Neural cell (in vitro differentiated cells): ENCODE measurements around the gene GFPT2. TPM values are rescaled to one million over a fixed set of nuclear protein-coding genes. Genes with fewer than 3 reads are reported as not detected.

Experiments
- H2AFZ ChIP-seq: fragments of 200-600, 300-800 bp; sonication (generic), shearing (Covaris generic); 2 replicates; pipeline ENCODE4 v1.6.0; 2014; ENCODE audit warnings: low read depth, mild to moderate bottlenecking, antibody characterized with exemption, low read length, moderate library complexity
- H3F3A ChIP-seq: fragments of 200-600 bp; shearing (Covaris generic); 2 replicates; pipeline ENCODE4 v1.6.1; 2016; ENCODE audit warnings: mild to moderate bottlenecking, moderate library complexity, mixed read lengths, antibody characterized with exemption, low read length; ENCODE audit not compliant: insufficient read depth, poor library complexity, severe bottlenecking
- H3K27ac ChIP-seq: fragments of 200-600, 300-800 bp; sonication (generic), shearing (Covaris generic); 2 replicates; pipeline ENCODE4 v1.5.1; 2014; ENCODE audit warnings: mild to moderate bottlenecking, low read length, moderate library complexity
- H3K27me3 ChIP-seq: fragments of 300-800, 200-600 bp; sonication (generic), shearing (Covaris generic); 2 replicates; pipeline ENCODE4 v1.6.0; 2014; ENCODE audit warnings: mild to moderate bottlenecking, low read depth, low read length, moderate library complexity; ENCODE audit not compliant: insufficient read depth
- H3K36me3 ChIP-seq: fragments of 300-800, 200-600 bp; sonication (generic), shearing (Covaris generic); 2 replicates; pipeline ENCODE4 v1.5.1; 2014; ENCODE audit warnings: mild to moderate bottlenecking, antibody characterized with exemption, low read length, moderate library complexity; ENCODE audit not compliant: insufficient read depth
- H3K4me2 ChIP-seq: fragments of 300-800, 200-600 bp; sonication (generic), shearing (Covaris generic); 2 replicates; pipeline ENCODE4 v1.6.0; 2014; ENCODE audit warnings: mild to moderate bottlenecking, low read length
- H3K4me3 ChIP-seq: fragments of 300-800, 200-600 bp; sonication (generic), shearing (Covaris generic); 2 replicates; pipeline ENCODE4 v1.5.1; 2014; ENCODE audit warnings: mild to moderate bottlenecking, low read length, moderate library complexity
- H3K79me2 ChIP-seq: fragments of 200-600 bp; shearing (Covaris generic); replicated peaks from 2 replicates; pipeline ENCODE4 v1.6.0; 2014; ENCODE audit warnings: mild to moderate bottlenecking, low read length, moderate library complexity; ENCODE audit not compliant: insufficient read depth
- H3K9ac ChIP-seq: fragments of 300-800, 200-600 bp; sonication (generic), shearing (Covaris generic); 2 replicates; pipeline ENCODE4 v1.6.1; 2016; ENCODE audit warnings: mild to moderate bottlenecking, low read length, mixed read lengths
- H3K9me2 ChIP-seq: fragments of 200-600 bp; shearing (Covaris generic); 2 replicates; pipeline ENCODE4 v1.6.1; 2016; ENCODE audit warnings: mild to moderate bottlenecking, low read length, mixed read lengths; ENCODE audit not compliant: insufficient read depth
- H3K9me3 ChIP-seq: fragments of 200-600, 300-800 bp; sonication (generic), shearing (Covaris generic); 2 replicates; pipeline ENCODE4 v1.6.1; 2016; ENCODE audit warnings: mild to moderate bottlenecking, mixed run types, low read length, moderate library complexity, mixed read lengths
- H4K20me1 ChIP-seq: fragments of 200-600 bp; shearing (Covaris generic); 2 replicates; pipeline ENCODE4 v1.6.1; 2016; ENCODE audit warnings: mild to moderate bottlenecking, mixed run types; ENCODE audit not compliant: insufficient read depth
- CTCF ChIP-seq: fragments of 450-650 bp; IDR thresholded peaks from 2 replicates; pipeline ENCODE4 v1.5.1; 2014; ENCODE audit warnings: antibody characterized with exemption, mild to moderate bottlenecking, moderate library complexity; ENCODE audit not compliant: poor library complexity, severe bottlenecking
- EP300 ChIP-seq: fragments of 450-650 bp; conservative IDR thresholded peaks from 2 replicates; pipeline ENCODE4 v1.6.1; 2014; ENCODE audit warnings: antibody characterized with exemption, mild to moderate bottlenecking, moderate library complexity; ENCODE audit not compliant: poor library complexity, severe bottlenecking
- EZH2 ChIP-seq: fragments of 200-600, 300-800 bp; shearing (Covaris generic), sonication (generic); IDR thresholded peaks from 2 replicates; pipeline ENCODE4 v1.6.1; 2014; ENCODE audit warnings: antibody characterized with exemption, low read length, borderline replicate concordance, mild to moderate bottlenecking; ENCODE audit not compliant: insufficient read depth, poor library complexity, severe bottlenecking
- MXI1 ChIP-seq: fragments of 450-650 bp; conservative IDR thresholded peaks from 2 replicates; pipeline ENCODE4 v1.6.1; 2014; ENCODE audit warnings: antibody characterized with exemption, mild to moderate bottlenecking; ENCODE audit not compliant: poor library complexity, severe bottlenecking
- POLR2AphosphoS5 ChIP-seq: IDR thresholded peaks from 2 replicates; pipeline ENCODE4 v1.6.1; 2012
- RAD21 ChIP-seq: fragments of 450-650 bp; conservative IDR thresholded peaks from 2 replicates; pipeline ENCODE4 v1.6.1; 2014; ENCODE audit warnings: antibody characterized with exemption, mild to moderate bottlenecking, moderate library complexity
- REST ChIP-seq: IDR thresholded peaks from 2 replicates; pipeline ENCODE4 v1.6.1; 2012; ENCODE audit warnings: borderline replicate concordance
- SMC3 ChIP-seq: fragments of 450-650 bp; conservative IDR thresholded peaks from 2 replicates; pipeline ENCODE4 v1.6.1; 2014; ENCODE audit warnings: antibody characterized with exemption, mild to moderate bottlenecking, moderate library complexity; ENCODE audit not compliant: poor library complexity
- TAF1 ChIP-seq: IDR thresholded peaks from 2 replicates; pipeline ENCODE4 v1.6.1; 2012; ENCODE audit warnings: low read depth
- polyA plus RNA-seq: library from polyadenylated mRNA; depleted of rRNA; stranded (reverse); fragments of >200 nt; gene quantifications from 2 replicates; pipeline ENCODE4 v1.2.3, GENCODE V29; 2014

GFPT2 gene
- polyA plus RNA-seq, 1 donor from 2014 or later = 9.2 TPM

- Histone ChIP-seq H3K9me3 (no peaks in the 10 kb centered on the region), H3K9me2 (no peaks in the 10 kb centered on the region), H3F3A (no peaks in the 10 kb centered on the region), H3K4me2 (no peak overlapping the region), H3K4me3 (no peak overlapping the region), H3K27me3 (no peaks in the 10 kb centered on the region), H3K9ac (no peak overlapping the region), H3K27ac (no peak overlapping the region), H4K20me1 (no peaks in the 10 kb centered on the region), H3K79me2 (no peaks in the 10 kb centered on the region), H2AFZ (no peak overlapping the region), H3K36me3 (no peaks in the 10 kb centered on the region)
- no peak for TF ChIP-seq SMC3
- no peak for TF ChIP-seq TAF1
- TF ChIP-seq EZH2 = no peak
- TF ChIP-seq EP300 = no peak
- no peak for TF ChIP-seq CTCF
- no peak for TF ChIP-seq POLR2AphosphoS5
- TF ChIP-seq RAD21 = no peak
- no peak for TF ChIP-seq MXI1
- no peak for TF ChIP-seq REST
These were observed 28.3 kb upstream of the GFPT2 start for GRCh38 chr5:180381428-180381827.

GRCh38 chr5:180380856-180381255, 27.7 kb upstream of the GFPT2 start:
- H3K27ac ChIP-seq = no peak overlapping the region
- no peaks in the 10 kb centered on the region for H3F3A ChIP-seq
- no peak overlapping the region for H3K9ac ChIP-seq
- H3K79me2 ChIP-seq = no peaks in the 10 kb centered on the region
- H3K9me3 ChIP-seq = no peaks in the 10 kb centered on the region
- no peaks in the 10 kb centered on the region for H3K9me2 ChIP-seq
- H4K20me1 ChIP-seq = no peaks in the 10 kb centered on the region
- no peak overlapping the region for H2AFZ ChIP-seq
- no peak overlapping the region for H3K4me3 ChIP-seq
- no peak overlapping the region for H3K4me2 ChIP-seq
- no peak for TF ChIP-seq SMC3
- TF ChIP-seq CTCF = no peak
- TF ChIP-seq EP300 = no peak
- no peak for TF ChIP-seq EZH2
- no peak for TF ChIP-seq REST
- TF ChIP-seq RAD21 = no peak
- no peak for TF ChIP-seq MXI1
- TF ChIP-seq TAF1 = no peak
- no peak for TF ChIP-seq POLR2AphosphoS5
- H3K27me3 ChIP-seq = no peaks in the 10 kb centered on the region
- H3K36me3 ChIP-seq = no peaks in the 10 kb centered on the region
